Uterus (tissue), 2 donors: ENCODE measurements around the gene SHB.

Experiments used
- CTCF ChIP-seq, 4 experiments: fragments of 200-600 bp in 2 of 4; fragments of 450-650 bp in 2 of 4; sonication (generic) in 2 of 4; IDR thresholded peaks; one replicate each; pipeline ENCODE4 v1.5.1; 2016 to 2019; ENCODE audit warnings: antibody characterized with exemption in 4 of 4, mild to moderate bottlenecking in 2 of 4, moderate library complexity in 1 of 4
- POLR2A ChIP-seq, 2 donors: fragments of 450-650 bp; IDR thresholded peaks; one replicate each; pipeline ENCODE4 v1.6.1; 2016; ENCODE audit warnings: antibody characterized with exemption in 2 of 2, mild to moderate bottlenecking in 1 of 2, moderate library complexity in 1 of 2

- TF ChIP-seq CTCF (IDR thresholded peaks at IDR 0.05): no peak
- no peak for TF ChIP-seq POLR2A (IDR thresholded peaks at IDR 0.05)
Observed at GRCh38 chr9:37873955-37874354, 195.1 kb downstream of the SHB start.
